A673 (cell line): Measurements from ENCODE around the gene SUSD1.

Experiments used
- EZH2 ChIP-seq: fragments of 200-600 bp; sonication (generic); IDR thresholded peaks from 2 replicates; pipeline ENCODE4 v1.6.1; 2017; ENCODE audit warnings: borderline replicate concordance, low read depth, mild to moderate bottlenecking, mixed read lengths, antibody characterized with exemption, low read length; ENCODE audit not compliant: poor library complexity, severe bottlenecking
- TF ChIP-seq, protein P1 (sequence below): fragments of 300-800, 200-600 bp; sonication (generic); conservative IDR thresholded peaks from 2 replicates; pipeline ENCODE4 v1.5.1; 2017; ENCODE audit warnings: low read depth, mild to moderate bottlenecking, antibody characterized with exemption, low read length, moderate library complexity, mixed read lengths

DNA sequence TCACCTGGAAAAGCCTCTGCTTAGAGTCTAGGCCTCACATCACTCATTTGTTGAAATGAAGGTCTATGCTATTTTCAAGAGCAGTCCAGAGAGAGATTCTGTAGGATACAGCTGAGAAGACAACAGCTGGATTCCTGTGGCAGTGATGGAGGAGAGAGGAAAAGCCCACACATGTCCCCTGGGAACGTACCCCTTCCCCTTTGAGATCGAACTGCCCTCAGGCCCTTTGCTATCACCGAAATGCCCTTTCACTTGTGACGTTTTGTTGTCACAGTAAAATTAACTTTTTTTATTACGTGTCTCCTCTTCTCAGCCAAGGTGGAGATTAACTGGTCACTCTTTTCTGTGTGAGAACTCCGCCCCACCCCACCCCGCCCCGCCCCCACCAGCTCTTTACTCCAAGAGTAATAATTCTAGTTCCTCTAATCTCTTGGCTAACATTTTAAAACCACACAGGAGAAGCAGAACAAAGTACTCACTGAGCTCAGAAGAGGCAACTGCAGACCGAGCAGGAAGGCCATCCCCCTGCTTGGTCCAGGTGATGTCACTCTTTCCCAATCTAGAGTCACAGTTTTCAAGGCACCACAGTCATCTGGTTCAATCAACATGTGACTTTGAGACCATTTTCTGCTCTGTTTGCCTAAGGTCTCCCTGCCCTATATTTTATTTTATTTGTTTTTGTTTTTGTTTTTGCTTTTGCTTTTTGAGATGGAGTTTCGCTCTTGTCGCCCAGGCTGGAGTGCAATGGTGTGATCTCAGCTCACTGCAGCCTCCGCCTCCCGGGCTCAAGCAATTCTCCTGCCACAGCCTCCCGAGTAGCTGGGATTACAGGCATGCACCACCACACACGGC, 105.6 kb downstream of the SUSD1 start:
- TF ChIP-seq, protein P1, sequence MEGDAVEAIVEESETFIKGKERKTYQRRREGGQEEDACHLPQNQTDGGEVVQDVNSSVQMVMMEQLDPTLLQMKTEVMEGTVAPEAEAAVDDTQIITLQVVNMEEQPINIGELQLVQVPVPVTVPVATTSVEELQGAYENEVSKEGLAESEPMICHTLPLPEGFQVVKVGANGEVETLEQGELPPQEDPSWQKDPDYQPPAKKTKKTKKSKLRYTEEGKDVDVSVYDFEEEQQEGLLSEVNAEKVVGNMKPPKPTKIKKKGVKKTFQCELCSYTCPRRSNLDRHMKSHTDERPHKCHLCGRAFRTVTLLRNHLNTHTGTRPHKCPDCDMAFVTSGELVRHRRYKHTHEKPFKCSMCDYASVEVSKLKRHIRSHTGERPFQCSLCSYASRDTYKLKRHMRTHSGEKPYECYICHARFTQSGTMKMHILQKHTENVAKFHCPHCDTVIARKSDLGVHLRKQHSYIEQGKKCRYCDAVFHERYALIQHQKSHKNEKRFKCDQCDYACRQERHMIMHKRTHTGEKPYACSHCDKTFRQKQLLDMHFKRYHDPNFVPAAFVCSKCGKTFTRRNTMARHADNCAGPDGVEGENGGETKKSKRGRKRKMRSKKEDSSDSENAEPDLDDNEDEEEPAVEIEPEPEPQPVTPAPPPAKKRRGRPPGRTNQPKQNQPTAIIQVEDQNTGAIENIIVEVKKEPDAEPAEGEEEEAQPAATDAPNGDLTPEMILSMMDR: no peak
- no peak for TF ChIP-seq EZH2
